ENCODE measurements around the gene MAOA.

- TF ChIP-seq CTCF (IDR thresholded peaks at IDR 0.05; ENCODE audit: insufficient read depth, low read depth, low read length) (no peak), EZH2 (IDR thresholded peaks at IDR 0.05; ENCODE audit: insufficient read depth, low read length) (no peak)
These were observed 130.0 kb downstream of the MAOA start for GRCh38 chrX:43785930-43786591.
